ENCODE measurements around the gene TYRO3.
"Not testable (repeated sequence)": the region's sequence is repeated elsewhere in the genome, so short reads cannot be mapped to it uniquely, and the experiment has no call there.

TYRO3 gene

DNA sequence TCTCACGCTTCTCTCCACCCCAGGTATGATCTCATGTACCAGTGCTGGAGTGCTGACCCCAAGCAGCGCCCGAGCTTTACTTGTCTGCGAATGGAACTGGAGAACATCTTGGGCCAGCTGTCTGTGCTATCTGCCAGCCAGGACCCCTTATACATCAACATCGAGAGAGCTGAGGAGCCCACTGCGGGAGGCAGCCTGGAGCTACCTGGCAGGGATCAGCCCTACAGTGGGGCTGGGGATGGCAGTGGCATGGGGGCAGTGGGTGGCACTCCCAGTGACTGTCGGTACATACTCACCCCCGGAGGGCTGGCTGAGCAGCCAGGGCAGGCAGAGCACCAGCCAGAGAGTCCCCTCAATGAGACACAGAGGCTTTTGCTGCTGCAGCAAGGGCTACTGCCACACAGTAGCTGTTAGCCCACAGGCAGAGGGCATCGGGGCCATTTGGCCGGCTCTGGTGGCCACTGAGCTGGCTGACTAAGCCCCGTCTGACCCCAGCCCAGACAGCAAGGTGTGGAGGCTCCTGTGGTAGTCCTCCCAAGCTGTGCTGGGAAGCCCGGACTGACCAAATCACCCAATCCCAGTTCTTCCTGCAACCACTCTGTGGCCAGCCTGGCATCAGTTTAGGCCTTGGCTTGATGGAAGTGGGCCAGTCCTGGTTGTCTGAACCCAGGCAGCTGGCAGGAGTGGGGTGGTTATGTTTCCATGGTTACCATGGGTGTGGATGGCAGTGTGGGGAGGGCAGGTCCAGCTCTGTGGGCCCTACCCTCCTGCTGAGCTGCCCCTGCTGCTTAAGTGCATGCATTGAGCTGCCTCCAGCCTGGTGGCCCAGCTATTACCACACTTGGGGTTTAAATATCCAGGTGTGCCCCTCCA lies 19.1 kb downstream of the TYRO3 start:
- no peak for DNase-seq

DNA sequence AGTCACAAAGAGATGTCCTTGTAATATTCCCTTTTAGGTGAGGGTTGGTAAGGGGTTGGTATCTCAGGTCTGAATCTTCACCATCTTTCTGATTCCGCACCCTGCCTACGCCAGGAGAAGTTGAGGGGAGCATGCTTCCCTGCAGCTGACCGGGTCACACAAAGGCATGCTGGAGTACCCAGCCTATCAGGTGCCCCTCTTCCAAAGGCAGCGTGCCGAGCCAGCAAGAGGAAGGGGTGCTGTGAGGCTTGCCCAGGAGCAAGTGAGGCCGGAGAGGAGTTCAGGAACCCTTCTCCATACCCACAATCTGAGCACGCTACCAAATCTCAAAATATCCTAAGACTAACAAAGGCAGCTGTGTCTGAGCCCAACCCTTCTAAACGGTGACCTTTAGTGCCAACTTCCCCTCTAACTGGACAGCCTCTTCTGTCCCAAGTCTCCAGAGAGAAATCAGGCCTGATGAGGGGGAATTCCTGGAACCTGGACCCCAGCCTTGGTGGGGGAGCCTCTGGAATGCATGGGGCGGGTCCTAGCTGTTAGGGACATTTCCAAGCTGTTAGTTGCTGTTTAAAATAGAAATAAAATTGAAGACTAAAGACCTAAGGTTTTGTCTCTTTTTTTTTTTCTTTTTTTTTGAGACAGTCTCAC lies 19.8 kb downstream of the TYRO3 start:
- no peak for DNase-seq

DNA sequence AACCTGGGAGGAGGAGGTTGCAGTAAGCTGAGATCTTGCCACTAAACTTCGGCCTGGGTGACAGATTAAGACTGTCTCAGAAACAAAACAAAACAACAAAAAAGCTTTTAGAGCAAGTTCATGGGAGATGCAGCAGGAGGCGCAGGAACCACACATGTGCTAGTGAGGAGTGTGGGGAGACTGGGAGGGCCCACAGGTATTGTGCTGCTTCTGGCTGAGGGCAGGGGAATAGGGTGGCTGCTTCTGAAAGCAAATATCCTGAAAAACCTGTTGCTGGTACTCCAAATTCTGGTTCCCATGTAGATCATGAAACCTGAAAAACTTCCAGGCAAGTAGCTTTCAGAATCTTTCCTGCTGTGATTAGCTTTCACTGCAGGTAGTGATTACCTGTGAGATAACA lies 22.1 kb downstream of the TYRO3 start:
- DNase-seq = no peak

DNA sequence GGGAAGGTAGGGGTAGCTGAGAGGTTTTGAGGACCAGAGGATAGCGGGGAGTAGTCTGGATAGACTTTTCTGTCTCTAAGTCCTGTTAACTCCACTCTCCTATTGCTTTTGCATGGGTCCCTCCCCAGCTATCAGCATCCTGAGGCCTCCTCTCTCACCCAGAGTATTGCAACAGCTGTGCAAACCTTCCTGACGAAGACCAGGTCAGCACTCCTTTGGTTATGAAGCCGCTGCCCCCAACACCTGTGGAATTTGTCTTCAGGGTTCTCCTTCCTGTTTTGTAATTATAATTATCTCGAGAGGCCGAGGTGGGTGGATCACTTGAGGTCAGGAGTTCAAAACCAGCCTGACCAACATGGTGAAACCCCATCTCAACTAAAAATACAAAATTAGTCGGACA lies 24.8 kb downstream of the TYRO3 start:
- DNase-seq = no peak

DNA sequence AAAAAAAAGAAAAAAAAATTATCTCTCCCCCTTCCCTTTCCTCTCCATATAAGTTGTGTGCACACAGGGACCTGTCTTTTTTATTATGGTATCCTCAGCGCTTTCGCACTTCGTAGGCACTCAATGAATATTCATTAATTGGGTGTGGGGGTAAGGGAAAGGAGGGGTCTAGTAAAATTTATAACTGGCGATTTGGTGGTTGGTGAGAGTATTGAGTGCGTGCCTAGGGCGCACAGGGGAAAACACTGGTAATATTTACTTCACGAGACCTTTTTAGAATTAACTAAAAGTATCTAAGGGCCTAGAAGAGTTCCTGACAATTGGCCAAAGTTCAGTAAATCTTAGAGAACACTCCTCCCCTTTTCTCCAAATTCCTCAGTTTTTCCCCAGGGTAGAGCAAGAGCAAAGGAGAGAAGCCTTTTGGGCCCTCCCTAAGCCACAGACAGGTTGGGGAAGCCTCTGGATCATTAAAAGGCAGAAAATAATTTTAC lies 25.7 kb downstream of the TYRO3 start:
- DNase-seq = no peak

DNA sequence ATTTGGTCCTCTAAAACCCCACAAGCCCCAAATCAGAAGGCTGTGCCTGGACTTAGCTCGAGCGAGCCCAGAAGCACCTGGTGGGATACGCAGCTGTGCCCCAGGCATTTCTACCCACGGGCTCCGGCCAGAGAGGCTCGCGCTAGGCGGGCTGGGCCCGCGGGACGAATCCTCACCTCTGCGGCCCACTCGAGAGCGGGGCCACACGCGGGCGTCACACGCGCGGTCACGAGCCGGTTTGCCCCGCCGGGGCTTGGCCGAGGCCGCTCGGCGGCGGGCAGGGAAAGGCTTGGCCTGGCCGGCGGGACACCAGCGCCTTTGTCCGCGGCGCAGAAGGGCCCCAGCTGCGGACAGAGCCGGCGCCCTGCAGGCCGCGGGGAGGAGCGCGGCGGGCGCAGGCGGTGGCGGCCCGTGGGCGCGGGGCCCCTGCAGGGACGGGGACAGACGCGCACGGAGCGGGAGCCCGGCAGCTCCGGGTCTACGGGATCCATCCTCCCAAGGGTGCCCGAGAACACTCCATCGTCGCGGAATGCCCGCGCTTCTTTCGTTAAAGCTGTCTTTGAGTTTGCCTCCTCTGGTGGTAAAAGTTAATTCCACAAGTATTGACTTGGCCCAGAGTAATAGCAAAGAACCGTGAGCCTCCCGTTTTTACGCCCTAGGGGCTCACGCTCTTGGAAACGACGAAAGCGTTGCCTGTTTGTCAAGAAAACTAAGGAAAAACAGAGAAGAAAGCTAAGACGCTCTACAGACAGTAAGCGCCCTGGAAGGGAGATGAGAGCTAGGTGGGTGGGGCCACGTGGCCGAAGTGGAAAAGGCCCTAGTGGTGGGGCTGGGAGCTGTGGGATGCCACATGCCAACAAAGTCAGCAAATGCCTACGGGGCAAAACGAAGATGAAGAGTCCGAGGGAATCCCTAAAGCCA lies 26.4 kb downstream of the TYRO3 start:
- no peak for DNase-seq

DNA sequence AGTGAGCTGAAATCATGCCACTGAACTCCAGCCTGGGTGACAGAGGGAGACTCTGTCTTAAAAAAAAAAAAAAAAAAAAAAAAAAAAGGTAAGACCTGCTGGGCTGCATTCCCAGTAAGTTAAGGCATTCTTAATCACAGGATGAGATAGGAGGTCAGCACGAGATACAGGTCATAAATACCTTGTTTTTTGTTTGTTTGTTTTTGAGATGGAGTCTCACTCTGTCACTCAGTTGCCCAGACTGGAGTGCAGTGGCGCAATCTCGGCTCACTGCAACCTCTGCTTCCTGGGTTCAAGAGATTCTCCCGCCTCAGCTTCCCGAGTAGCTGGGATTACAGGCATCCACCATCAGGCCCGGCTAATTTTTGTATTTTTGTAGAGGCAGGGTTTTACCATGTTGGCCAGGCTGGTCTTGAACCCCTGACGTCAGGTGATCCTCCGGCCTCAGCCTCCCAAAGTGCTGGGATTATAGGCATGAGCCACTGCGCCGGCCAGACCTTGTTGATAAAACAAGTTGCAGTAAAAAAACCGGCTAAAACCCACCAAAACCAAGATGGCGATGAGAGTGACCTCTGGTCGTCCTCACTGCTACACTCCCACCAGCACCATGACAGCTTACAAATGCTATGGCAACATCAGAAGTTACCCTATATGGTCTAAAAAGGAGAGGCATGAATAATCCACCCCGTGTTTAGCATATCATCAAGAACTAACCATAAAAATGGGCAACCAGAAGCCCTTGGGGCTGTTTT lies 27.7 kb downstream of the TYRO3 start:
- not testable (repeated sequence) for DNase-seq

DNA sequence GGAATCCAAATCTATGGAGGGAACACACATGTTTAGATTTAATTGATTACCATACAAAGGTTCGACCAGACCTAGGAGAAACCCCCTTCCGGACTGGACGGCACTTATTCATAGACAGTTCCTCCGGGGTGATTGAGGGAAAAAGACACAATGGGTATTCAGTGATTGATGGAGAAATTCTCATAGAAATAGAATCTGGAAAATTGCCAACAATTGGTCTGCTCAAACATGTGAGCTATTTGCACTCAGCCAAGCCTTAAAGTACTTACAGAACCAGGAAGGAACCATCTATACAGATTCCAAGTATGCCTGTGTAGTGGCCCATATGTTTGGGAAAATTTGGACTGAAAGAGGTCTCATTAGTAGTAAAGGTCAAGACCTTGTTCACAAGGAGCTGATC lies 30.0 kb downstream of the TYRO3 start:
- not testable (repeated sequence) for DNase-seq

DNA sequence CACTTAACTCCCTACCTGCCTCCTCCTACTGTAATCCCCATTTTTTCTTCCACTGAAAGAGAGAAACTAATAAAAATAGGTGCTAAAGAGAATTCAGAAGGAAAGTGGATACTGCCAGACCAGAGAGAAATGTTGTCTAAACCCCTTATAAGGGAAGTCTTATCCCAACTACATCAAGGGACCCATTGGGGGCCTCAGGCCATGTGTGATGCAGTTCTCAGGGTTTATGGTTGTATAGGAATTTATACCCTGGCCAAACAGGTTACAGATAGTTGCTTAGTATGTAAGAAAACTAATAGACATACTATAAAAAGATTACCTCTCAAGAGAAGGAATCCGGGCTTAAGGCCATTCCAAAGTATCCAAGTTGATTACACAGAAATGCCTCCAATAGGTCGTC lies 30.6 kb downstream of the TYRO3 start:
- DNase-seq = not testable (repeated sequence)

DNA sequence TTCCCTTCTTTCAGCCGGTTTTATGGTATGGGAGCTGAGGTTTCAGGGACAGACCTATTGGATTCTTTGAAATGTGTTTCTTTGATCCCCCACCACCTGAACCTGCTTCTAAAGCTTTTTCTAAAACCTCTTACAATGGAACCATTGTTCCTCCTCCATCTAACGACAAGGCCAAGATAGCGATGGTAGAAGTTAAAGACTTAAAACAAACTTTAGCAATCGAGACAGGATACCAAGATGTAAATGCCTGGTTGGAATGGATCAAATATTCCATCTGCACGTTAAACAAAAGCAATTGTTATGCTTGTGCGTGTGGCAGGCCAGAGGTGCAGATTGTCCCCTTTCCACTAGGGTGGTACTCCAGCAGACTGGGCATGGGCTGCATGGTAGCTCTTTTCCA lies 32.2 kb downstream of the TYRO3 start:
- not testable (repeated sequence) for DNase-seq

DNA sequence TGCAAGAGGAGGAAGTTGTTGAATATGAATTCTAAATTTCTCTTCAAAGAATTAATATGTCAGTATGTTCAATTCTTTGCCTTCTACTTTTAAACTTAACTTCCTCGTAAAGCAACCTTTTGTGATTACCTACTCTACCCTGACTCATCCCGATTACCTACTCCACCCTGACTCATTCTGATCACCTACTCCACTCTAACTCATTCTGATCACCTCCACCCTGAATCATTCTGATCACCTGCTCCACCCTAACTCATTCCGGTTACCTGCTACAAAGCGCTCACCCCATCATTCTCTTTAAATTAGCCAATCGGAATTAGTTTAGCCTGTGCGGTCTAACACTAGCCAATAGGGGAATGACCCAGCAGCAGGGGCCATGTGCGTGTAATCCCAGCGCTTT lies 33.7 kb downstream of the TYRO3 start:
- not testable (repeated sequence) for DNase-seq

DNA sequence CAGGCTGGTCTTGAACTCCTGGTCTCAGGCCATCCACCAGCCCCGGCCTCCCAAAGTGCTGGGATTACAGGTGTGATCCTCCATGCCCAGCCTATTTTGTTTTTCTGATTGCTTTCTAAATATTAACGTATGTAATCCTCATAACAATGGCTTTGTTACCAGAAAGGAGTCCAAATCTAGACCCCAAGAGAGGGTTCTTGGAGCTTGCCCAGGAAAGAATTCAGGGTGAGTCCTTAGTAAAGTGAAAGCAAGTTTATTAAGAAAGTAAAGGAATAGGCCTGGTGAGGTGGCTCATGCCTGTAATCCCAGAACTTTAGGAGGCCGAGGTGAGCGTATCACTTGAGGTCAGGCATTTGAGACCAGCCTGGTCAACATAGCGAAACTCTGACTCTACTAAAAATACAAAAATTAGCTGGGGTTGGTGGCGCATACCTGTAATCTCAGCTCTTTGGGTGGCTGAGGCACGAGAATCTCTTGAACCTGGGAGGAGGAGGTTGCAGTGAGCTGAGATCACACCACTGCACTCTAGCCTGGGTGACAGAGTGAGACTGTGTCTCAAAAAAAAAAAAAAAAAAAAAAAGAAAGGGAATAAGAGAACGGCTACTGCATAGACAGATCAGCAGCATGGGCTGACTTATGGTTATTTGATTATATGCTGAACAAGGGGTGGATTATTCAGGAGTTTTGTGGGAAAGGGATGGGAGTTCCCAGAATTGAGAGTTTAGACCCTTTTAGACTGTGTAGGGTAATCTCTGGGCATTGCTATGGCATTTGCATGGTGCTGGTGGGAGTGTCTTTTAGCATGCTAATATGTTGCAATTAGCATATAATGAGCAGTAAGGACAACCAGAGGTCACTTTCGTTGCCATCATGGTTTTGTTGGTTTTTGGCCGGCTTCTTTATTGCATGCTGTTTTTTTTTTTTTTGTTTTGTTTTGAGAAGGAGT lies 36.1 kb downstream of the TYRO3 start:
- DNase-seq = no peak

DNA sequence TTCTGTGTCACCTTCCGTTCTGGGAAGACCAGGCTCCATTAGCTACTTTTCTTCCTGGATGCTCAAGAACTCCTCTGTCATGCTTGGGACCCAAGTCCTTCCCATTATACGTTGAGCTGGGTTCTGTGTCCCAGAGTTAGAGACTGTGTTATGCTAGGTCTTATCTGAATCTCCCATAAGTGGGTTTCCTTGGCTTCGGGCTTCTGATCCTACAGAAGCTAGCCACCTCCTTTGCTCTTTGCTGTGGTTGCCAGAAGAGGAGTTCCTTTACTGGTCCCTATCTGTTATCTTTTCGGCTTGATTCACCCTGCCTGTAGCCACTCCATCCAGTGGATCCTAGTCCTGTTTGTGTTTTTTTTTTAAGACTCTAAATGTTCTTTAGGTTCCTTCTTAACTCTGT lies 38.0 kb downstream of the TYRO3 start:
- DNase-seq = no peak

DNA sequence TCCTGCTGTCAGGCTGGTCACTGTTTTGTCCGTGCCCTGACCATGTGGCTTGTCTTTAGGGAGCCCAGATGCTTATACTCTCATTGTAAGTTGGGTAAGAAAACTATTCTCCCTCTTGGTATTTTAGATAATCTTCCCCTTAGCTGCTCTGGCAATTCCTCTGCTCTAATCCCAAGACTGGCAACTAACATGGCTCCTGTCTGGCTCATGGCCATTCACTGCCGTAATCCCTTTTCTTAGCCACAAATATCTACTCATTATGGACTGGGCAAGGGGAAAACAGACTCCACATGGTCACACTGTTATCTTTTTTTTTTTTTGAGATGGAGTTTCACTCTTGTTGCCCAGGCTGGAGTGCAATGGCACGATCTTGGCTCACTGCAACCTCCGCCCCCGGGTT lies 38.8 kb downstream of the TYRO3 start:
- DNase-seq = no peak

DNA sequence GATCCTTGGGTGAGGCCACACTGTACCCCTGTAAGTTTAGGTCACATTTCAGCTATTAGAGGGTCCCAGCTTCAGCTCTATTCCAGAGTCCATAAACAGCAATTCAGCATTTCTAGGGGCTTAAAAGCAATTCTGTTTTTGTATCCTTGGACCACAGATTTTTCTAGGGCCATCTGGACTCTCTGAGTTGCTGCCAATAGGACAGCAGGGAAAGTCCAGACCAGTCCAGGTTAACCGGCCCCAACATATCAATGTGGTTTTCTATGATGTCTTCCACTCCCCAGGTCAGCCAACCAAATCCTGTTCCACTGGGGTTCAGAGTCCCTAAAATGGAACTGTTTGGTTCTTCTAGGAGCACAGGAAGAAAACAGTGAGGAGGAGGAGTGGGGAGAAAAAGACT lies 40.0 kb downstream of the TYRO3 start:
- no peak for DNase-seq

DNA sequence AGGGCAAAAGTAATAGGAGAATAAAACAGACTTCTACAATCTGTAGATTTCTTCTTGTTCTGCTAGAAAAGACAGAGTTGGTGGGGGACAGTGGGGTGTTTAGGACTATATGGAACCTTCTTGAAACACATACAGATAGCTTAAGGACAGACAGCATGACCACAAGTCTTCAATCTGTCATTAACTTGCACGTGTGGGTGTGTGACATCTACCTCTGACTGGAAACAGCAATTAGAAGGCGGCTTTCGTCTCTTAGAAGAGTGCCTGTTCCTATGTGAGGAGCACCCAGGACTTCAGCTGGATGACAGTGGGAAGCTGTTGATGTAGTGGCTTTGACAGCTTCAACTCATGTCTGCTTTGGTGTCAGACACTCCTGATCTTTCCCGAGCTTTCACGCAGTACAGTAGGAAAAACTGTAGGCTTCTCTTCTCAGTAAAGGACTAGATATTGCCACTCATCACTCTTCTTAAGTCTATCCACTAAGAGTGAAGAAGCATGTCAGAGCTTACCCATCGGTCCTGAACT lies 44.5 kb downstream of the TYRO3 start:
- no peak for DNase-seq

DNA sequence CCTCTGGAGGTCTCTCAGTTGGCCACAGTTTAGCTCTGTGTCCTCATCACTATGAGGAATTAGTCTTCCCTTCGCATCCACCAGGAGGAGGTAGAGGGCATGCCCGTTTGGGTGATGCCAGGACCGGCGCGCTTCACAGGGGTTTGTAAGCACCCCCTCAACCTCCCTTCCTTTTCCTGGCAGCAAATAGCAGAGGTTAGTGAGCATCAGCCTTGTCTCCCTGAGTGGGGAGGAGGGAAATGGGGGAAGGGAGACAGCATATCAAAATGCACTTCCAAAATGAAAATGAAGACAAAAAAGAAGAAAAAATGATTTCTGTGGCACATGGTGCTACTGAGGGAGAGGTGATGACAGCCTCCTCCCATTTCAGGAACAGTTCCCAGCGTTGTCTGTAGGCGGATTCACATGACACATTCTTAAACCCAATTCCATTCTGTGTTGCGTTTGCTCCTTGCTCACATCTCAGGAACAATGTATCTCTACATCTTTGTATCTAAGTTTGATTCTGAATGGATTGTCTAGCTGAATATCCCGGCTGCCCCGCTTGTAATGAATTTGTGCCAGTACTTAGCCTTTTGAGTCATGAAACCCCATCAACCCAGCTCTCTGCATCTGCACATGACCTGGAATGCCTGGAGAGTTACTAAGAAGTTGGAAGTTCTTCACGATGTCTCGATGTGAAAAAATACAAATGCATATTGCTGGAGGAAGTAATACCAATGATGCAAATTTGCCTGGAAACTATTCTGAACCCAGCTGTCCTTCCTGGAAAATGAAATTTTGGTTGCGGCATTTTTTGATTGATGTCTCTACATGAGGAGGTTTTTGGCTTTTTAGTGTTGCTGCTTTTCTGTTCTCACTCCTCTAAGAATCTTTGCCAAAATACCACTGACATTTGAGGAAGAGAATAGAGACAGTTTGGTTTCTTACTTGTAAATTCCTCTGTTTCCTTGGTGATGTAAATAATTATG lies 45.2 kb downstream of the TYRO3 start:
- peak; percentile 27 for DNase-seq

DNA sequence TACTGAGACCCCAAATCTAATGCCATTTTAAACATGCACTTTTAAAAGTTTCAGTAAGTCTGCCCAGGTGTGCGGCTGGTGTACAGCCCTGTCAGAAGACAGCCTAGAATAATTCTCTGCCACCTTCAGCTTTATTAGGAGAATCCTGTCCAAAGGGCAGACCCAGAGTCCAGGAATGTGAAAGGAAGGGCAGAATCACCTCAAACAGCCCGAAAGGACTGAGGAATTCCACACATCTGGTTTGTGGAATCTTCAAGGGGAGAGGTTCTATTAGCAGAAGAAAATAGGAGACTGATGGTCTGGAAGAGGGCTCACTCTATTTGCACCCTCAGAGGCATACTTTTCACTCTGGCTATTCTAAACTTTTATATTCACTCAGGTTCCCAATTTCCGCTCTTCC lies 46.6 kb downstream of the TYRO3 start:
- no peak for DNase-seq

DNA sequence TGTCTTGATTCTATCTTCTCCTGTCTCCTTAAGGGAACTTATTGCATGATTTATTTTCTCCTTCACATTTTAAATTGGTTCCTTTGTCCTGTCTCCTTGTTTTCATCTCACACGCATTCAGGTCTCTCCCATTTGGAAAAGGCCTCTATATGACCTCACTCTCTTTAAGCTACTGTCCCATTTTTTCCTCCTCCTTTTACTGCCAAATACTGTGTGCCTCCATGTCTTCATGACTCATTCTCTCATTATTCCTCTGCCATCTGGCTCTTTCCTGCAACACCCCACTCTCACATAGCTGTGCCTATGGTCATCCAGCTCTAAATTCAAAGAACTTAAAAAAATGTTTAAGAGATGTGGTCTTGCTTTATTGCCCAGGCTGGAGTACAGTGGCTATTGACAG lies 48.0 kb downstream of the TYRO3 start:
- DNase-seq = no peak

DNA sequence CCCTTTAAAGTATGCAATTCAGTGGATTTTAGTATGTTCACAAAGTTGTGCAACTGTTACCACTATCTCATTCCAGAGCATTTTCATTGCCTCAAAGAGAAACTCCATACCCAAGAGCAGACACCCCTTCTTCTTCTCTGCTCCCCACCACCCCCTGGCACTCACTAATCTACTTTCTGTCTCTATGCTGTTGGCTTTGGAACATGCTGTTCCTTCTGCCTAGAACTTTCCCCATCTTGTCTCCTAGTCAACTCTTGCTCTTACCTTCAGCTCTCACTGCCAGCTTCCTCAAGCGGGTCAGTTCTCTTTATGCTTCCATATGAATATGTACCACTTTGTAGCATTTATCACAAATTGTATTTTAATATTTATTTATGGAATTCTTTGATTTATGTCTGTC lies 50.1 kb downstream of the TYRO3 start:
- DNase-seq = no peak

Measured in GF-D8 (cell line).